ENCODE results near the gene RIPK3. TPM values are rescaled to one million over a fixed set of nuclear protein-coding genes. Genes with fewer than 3 reads are reported as not detected.

RIPK3 gene
- total and polyA plus RNA-seq, 2 experiments from 2014 or later: 0.32 to 1.5 TPM

DNA sequence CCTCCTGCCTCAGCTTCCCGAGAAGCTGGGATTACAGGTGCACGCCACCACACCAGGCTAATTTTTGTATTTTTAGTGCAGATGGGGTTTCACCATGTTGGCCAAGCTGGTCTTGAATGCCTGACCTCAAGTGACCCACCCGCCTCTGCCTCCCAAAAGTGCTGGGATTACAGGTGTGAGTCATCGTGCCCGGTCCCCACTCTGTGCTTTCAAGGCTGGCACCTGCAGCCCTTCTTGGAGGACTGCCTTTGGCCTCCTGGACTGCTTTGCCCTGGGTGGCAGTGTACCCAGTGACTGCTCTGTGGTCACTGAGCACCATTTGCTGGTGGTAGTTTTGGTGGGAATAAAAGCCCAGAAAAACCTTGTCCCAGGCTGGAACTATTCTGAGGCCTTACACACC is 52.8 kb downstream of the RIPK3 start:
- no peak overlapping the region for H3K4me3 ChIP-seq
- H3K27me3 ChIP-seq (ENCODE audit: insufficient read depth): no peaks in the 10 kb centered on the region
- H2AFZ ChIP-seq: no peak overlapping the region
- H3K27ac ChIP-seq (ENCODE audit: low read depth): no peak overlapping the region
- no peaks in the 10 kb centered on the region for H3K79me2 ChIP-seq (replicated peaks; ENCODE audit: insufficient read depth)
- H3K36me3 ChIP-seq (ENCODE audit: insufficient read depth): no peaks in the 10 kb centered on the region
- Mint-ChIP-seq H3K27ac (no peak overlapping the region), H3K4me1 (no peaks in the 10 kb centered on the region), H3K36me3 (ENCODE audit: low read depth) (no peaks in the 10 kb centered on the region; the same call in 1 of the 3 replicates), H3K4me3 (no peak overlapping the region), H3K27me3 (ENCODE audit: insufficient read depth, low read depth, poor library complexity) (peaks cover 9% of the 10 kb centered on the region), H3K9me3 (no peaks in the 10 kb centered on the region)
- H3K4me1 ChIP-seq (ENCODE audit: insufficient read depth): no peaks in the 10 kb centered on the region
- H4K20me1 ChIP-seq (replicated peaks; ENCODE audit: insufficient read depth): no peaks in the 10 kb centered on the region; the same call in 1 of the 2 replicates
- ATAC-seq (no peak), DNase-seq (ENCODE audit: low spot score) (no peak)
- H3K9me2 ChIP-seq (ENCODE audit: insufficient read depth): no peaks in the 10 kb centered on the region
- TF ChIP-seq ZNF462 (CRISPR knock-in tag; IDR thresholded peaks at IDR 0.05) (no peak), POLR2AphosphoS5 (IDR thresholded peaks at IDR 0.05; ENCODE audit: low read depth) (no peak), ZNF114 (CRISPR knock-in tag; IDR thresholded peaks at IDR 0.05) (no peak), ZNF331 (CRISPR knock-in tag; IDR thresholded peaks at IDR 0.05; ENCODE audit: low read depth) (no peak), NANOG (IDR thresholded peaks at IDR 0.05; ENCODE audit: borderline replicate concordance) (no peak), CREB1 (CRISPR knock-in tag; IDR thresholded peaks at IDR 0.05; ENCODE audit: low read depth) (no peak), JUNB (IDR thresholded peaks at IDR 0.05; ENCODE audit: unreplicated experiment) (no peak), REST (IDR thresholded peaks at IDR 0.05; ENCODE audit: unreplicated experiment) (no peak), ETS1 (IDR thresholded peaks at IDR 0.05) (no peak), STAT1 (IDR thresholded peaks at IDR 0.05; ENCODE audit: unreplicated experiment) (no peak), EZH2 (IDR thresholded peaks at IDR 0.05; ENCODE audit: low read depth, unreplicated experiment) (no peak), EZH2phosphoT487 (IDR thresholded peaks at IDR 0.05; ENCODE audit: unreplicated experiment) (no peak)
- TF ChIP-seq, protein P1, sequence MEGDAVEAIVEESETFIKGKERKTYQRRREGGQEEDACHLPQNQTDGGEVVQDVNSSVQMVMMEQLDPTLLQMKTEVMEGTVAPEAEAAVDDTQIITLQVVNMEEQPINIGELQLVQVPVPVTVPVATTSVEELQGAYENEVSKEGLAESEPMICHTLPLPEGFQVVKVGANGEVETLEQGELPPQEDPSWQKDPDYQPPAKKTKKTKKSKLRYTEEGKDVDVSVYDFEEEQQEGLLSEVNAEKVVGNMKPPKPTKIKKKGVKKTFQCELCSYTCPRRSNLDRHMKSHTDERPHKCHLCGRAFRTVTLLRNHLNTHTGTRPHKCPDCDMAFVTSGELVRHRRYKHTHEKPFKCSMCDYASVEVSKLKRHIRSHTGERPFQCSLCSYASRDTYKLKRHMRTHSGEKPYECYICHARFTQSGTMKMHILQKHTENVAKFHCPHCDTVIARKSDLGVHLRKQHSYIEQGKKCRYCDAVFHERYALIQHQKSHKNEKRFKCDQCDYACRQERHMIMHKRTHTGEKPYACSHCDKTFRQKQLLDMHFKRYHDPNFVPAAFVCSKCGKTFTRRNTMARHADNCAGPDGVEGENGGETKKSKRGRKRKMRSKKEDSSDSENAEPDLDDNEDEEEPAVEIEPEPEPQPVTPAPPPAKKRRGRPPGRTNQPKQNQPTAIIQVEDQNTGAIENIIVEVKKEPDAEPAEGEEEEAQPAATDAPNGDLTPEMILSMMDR (conservative IDR thresholded peaks at IDR 0.05; ENCODE audit: low read depth in 2 of 2): no peak
- H3F3A ChIP-seq (replicated peaks; ENCODE audit: low read depth): no peaks in the 10 kb centered on the region
- no peak overlapping the region for H3K4me2 ChIP-seq
